A549 (cell line): ENCODE measurements around the gene XRCC5.

Experiments used
- CBX2 ChIP-seq: fragments of 200-600 bp; sonication (generic); IDR thresholded peaks from 2 replicates; pipeline ENCODE4 v1.6.1; 2016; ENCODE audit warnings: low read depth, mild to moderate bottlenecking, borderline replicate concordance
- CTCF ChIP-seq: fragments of >200 bp; sonication (Bioruptor Twin); formaldehyde crosslinking; IDR thresholded peaks from 3 replicates; pipeline ENCODE4 v1.5.1; 2016
- ESRRA ChIP-seq: fragments of 150-350 bp; IDR thresholded peaks from 2 replicates; pipeline ENCODE4 v1.6.1; 2014; ENCODE audit warnings: mild to moderate bottlenecking, low read length, borderline replicate concordance
- KDM5A ChIP-seq: fragments of 200-600 bp; sonication (generic); IDR thresholded peaks from 2 replicates; pipeline ENCODE4 v1.6.1; 2016; ENCODE audit warnings: antibody characterized with exemption, mild to moderate bottlenecking
- MAZ ChIP-seq: fragments of 150-350 bp; IDR thresholded peaks from 2 replicates; pipeline ENCODE4 v1.6.1; 2014; ENCODE audit warnings: antibody characterized with exemption, low read depth, low read length, borderline replicate concordance
- PBX3 ChIP-seq: IDR thresholded peaks from 2 replicates; pipeline ENCODE4 v1.6.1; 2012

GRCh38 chr2:216147172-216148131 is 38.3 kb downstream of the XRCC5 start:
- TF ChIP-seq CTCF, result no peak
- no peak for TF ChIP-seq CBX2
- no peak for TF ChIP-seq PBX3
- TF ChIP-seq ESRRA, result no peak
- no peak for TF ChIP-seq MAZ
- no peak for TF ChIP-seq KDM5A
